Measurements from ENCODE around the gene SPATA3.

Gene SPATA3

GRCh38 chr2:231051116-231051515, 55.2 kb downstream of the SPATA3 start:
- no peak for TF ChIP-seq CTCF (IDR thresholded peaks at IDR 0.05; ENCODE audit: extremely low read depth, missing control alignments)
- DNase-seq (ENCODE audit: low spot score): no peak

- DNase-seq (ENCODE audit: low spot score): peak; percentile 88
- TF ChIP-seq CTCF (IDR thresholded peaks at IDR 0.05; ENCODE audit: extremely low read depth, missing control alignments): peak; percentile 96
Observed at GRCh38 chr2:231052494-231053451, 56.9 kb downstream of the SPATA3 start.

GRCh38 chr2:231053846-231054245, 57.9 kb downstream of the SPATA3 start:
- no peak for DNase-seq (ENCODE audit: low spot score)
- no peak for TF ChIP-seq CTCF (IDR thresholded peaks at IDR 0.05; ENCODE audit: extremely low read depth, missing control alignments)

- DNase-seq (ENCODE audit: low spot score): peak; percentile 95
- TF ChIP-seq CTCF (IDR thresholded peaks at IDR 0.05; ENCODE audit: extremely low read depth, missing control alignments): peak; percentile 97
Observed at GRCh38 chr2:231056453-231057416, 60.8 kb downstream of the SPATA3 start, which contains the start of gene PSMD1. TSS of gene PSMD1 (plus strand) at chr2:231056867. CDS start at chr2:231057026, 159 bp downstream.

- no peak for TF ChIP-seq CTCF (IDR thresholded peaks at IDR 0.05; ENCODE audit: extremely low read depth, missing control alignments)
- no peak for DNase-seq (ENCODE audit: low spot score)
Observed at GRCh38 chr2:231057590-231057989, 61.7 kb downstream of the SPATA3 start.

All from GM20000 (cell line).